Adipose tissue (tissue), 3 donors: ENCODE measurements around the gene KCNN1. TPM values are rescaled to one million over a fixed set of nuclear protein-coding genes. Genes with fewer than 3 reads are reported as not detected.
"Not testable (repeated sequence)": the region's sequence is repeated elsewhere in the genome, so short reads cannot be mapped to it uniquely, and the experiment has no call there.

Experiments used
- H3K27ac ChIP-seq: one replicate; pipeline ENCODE4 v1.5.1; 2013; ENCODE audit warnings: low read depth, low read length
- WGBS, 3 donors: extraction: QIAGEN DNeasy Blood & Tissue Kit; methylation state at CpG; one replicate each; pipeline ENCODE4 v1.1.7; 2013; 5-methylcytosine and 5-hydroxymethylcytosine counted together
- polyA plus RNA-seq, 3 donors: library from polyadenylated mRNA; stranded (reverse); fragments of 200-250 nt; gene quantifications; one replicate each; pipeline ENCODE4 v1.2.3, GENCODE V29; 2013
- donor health status: healthy with polysubstance abuse.
- donor health status: Bipolar disorder and iron deficiency.
- donor health status: healthy.

KCNN1 gene
- polyA plus RNA-seq, 3 donors: 0.06 to 0.34 TPM; not detected in 1

GRCh38 chr19:18009412-18010066 lies 42.6 kb downstream of the KCNN1 start:
- 87 to 92% (median 90%) methylated on average over 34 to 37 of the region's 37 CpGs for WGBS, 3 donors

DNA sequence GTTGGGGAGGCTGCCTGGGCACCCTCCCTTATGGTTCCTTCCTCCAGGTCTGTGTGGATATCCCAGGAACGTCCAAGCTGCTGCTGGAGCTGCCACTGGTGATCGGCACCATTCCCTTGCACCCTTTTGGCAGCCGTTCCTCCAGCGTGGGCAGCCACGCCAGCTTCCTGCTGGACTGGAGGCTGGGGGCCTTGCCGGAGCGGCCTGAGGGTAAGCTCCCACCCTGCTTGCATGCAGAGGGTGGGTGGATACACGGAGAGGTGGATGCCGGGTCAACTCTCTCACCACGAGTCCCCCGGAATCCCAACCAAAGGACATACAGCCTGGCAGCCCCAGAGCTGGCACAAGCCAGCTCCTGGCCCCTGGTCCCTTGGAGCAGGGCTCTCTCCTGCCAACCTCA lies 43.2 kb downstream of the KCNN1 start:
- 84 to 88% (median 85%) methylated on average over 11 of the region's 11 CpGs for WGBS, 3 donors
- no peak overlapping the region for H3K27ac ChIP-seq

More at GRCh38 chr19:18009412-18010066, 42.6 kb downstream of the KCNN1 start:
- no peak overlapping the region for H3K27ac ChIP-seq

DNA sequence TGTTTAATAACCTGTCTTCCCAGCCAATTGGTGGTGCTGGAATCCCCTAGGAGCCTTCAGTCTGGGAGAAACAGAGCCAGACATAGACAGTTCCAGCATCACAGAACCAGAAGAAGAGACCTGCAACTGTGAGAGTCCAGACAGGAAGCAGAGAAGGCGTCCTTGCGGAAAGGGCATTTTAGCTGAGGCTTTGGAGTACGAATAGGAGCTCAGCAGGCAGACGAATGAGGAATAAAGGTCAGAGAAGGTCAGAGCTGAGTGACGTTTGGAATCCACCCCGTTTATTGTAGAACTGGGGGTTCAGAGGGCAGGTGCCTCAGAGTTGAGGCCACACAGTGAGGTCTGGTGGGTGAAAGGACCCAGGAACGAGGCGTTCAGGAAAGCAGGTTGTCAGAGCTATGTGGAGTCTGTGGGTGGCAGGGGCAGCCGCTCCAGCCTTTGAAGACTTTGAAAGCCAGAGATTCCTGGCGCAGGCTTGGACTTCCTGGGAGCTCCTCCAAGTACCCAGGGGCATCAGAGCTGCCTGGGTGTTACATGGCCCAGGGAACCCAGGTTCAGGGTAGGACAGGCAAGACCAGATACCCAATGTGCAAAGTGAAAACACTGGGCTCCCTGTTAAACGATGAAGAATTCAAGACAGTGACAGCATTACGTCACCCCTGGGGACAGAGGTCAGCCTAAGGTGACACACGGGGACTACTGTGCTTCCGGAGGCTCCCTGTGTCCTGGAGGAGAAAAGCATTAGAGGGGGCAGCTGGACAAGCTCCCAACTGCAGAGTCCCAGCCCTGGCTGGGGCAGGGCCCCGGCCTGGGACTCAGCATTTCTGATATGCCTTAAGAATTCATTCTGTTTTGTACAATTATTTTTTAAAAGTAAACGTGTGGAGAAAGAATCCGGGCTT lies 46.6 kb downstream of the KCNN1 start:
- H3K27ac ChIP-seq: no peak overlapping the region
- 72 to 75% (median 74%) methylated on average over 17 of the region's 17 CpGs for WGBS, 3 donors

GRCh38 chr19:18014197-18014596 lies 47.3 kb downstream of the KCNN1 start:
- 83 to 90% (median 84%) methylated on average over 6 of the region's 6 CpGs for WGBS, 3 donors
- no peak overlapping the region for H3K27ac ChIP-seq

GRCh38 chr19:18016209-18016910 lies 49.5 kb downstream of the KCNN1 start:
- WGBS, 3 donors: 80 to 90% (median 85%) methylated on average over 14 of the region's 14 CpGs
- no peak overlapping the region for H3K27ac ChIP-seq

- WGBS, 3 donors: 53 to 73% (median 55%) methylated on average over 15 of the region's 15 CpGs
- H3K27ac ChIP-seq: no peak overlapping the region
Observed at GRCh38 chr19:18017275-18018083, 50.6 kb downstream of the KCNN1 start.

DNA sequence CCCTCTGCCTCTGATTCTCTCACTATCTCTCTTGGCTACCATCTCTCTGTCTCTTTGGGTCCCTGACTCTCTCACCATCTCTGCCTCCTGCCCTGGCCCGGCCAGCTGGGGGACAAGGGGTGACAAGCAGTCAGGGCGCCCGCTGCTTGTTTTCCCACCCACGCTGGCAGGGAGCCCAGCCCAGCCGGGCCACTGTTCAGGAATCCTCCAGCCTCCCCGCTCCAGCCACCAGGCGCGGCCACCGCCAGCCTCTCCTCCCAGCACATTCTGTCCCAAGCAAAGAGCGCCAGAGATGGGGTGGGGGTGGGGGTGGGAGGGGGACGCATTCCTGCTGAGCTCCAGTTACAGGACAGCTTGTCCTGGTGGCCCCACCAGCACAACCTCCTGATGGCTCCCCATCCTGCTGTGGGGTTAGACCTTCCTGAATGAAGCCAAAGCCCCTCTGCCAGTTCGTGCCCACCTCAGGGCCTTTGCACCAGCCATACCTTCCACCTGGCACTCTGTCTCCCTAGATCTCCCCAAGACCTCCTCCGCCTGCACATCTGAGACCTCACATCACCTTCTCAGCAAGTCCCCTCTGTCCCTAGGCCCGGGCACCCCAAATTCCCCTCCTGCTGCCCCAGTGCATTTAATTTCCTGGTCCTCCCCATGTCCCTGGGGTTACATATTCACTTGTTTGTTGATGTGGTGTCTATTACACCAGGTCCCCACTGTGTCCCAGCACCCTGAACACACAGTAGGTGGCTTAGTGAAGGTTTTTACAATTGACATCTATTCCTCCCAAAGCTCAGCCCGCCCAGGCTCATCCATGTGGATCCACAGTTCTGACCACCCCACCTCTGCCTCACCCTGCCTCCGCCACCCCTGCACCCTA lies 53.5 kb downstream of the KCNN1 start:
- WGBS, 3 donors: 29 to 39% (median 39%) methylated on average over 16 of the region's 16 CpGs
- H3K27ac ChIP-seq: peak overlapping the region; percentile 60

- 24 to 68% (median 27%) methylated on average over 21 of the region's 21 CpGs for WGBS, 3 donors
- peak overlapping the region; percentile 73 for H3K27ac ChIP-seq
Observed at GRCh38 chr19:18021121-18021755, 54.3 kb downstream of the KCNN1 start.

DNA sequence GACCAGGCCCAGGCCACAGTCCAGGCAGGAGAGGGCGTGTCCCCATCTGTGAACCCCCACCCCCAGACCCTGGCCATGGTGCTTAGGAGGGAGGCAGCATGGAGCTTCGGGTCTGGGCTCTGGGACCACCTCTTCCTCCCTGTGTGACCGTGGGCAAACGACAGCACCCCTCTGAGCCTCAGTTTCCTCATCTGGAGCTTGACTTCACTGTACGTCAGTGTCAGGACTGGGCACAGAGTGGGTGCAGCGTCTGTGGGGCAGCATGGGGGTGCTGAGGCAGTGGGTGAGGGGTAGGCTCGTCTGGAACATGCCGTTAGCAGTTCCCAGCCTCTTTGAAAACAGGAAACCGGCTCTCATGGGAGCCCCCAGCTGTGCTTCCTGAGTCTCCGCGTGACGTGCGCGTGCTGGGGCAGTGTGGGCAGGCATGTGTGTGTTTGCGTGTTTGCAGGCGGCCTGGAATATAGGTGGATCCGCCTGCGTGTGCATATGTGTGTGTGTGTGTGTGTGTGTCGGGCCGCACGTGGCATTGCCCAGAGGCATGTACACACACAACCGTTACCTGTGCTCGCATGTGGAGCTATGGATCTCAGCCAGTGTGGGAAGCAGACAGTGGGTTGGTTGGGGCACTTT lies 56.8 kb downstream of the KCNN1 start:
- 24 to 70% (median 34%) methylated on average over 21 to 23 of the region's 23 CpGs for WGBS, 3 donors
- H3K27ac ChIP-seq: peak overlapping the region; percentile 24

DNA sequence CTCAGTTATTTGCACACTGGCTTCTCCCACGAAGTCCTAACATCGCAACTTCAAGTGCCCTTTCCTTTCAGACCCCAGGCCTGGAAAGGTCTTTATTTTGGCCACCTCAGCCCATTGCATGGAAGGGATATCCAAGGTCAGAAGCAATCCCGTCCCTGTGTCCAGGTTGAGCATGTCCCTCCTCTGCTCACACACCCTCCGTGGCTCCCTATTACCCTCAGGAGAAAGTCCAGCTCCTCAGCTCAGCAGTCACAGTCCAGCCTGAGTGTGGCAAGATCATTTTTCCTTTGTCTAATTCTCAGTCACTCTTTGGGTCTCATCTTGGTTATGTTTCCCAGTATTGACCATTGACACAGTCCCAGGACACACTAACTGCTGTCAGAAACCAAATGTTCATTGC lies 60.2 kb downstream of the KCNN1 start:
- WGBS, 3 donors: 82 to 93% (median 90%) methylated on average over 4 of the region's 4 CpGs
- H3K27ac ChIP-seq: no peak overlapping the region

DNA sequence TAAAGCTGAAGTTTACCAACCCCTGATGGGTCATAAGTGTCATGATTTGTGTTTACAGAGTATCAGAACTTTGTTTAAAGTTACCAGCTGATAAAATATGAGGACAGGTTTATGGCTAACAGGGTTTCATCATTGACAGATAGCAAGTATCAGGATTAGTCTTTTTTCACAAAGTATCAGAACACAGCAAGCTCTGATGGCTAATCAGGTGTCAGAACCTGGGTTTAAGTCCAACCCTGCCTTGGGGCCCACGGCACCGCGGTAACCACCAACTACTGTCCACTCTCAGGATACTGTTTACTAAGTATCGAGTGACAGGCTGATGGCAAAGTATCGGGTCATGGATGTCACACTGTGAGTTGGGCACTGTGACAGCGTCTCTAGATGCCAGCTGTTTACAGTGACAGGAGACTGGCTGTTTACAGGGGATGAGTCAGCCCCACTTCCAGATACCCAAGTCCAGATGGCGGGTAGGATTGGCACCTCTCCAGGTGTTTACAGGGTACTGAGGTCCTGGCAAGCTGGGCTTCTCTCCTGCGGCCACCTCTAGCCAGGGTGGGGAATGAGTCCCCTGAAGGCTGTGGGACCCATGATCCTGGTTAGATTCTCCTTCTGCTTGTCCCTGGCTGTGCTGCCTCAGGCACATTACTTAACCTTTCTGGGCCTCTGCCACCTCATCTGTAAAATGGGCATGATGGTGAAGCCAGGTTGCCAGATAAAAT lies 62.9 kb downstream of the KCNN1 start:
- WGBS, 3 donors: 25 to 68% (median 64%) methylated on average over 8 of the region's 8 CpGs
- H3K27ac ChIP-seq: no peak overlapping the region

- H3K27ac ChIP-seq: not testable (repeated sequence)
- 58 to 80% (median 61%) methylated on average over 5 of the region's 5 CpGs for WGBS, 3 donors
Observed at GRCh38 chr19:18031401-18031800, 64.5 kb downstream of the KCNN1 start.

DNA sequence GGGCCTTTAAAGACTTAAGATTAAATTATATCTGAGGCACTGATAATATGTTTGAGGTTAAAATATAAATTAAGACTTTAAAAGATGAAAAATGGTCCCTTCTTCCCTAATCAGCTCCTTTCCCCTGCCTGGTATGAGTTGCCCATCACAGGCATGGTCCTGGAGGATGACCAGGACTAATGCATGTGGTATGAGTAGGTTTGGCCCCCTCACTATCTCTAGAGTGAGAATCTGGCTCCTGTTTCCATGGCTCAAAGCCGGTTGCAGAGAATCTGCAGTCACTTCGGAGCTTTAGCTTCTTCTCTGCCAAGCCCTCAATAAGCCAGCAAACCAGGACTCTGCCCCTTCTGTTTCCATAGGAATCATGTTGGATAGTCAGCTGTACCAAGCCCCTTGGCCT lies 65.2 kb downstream of the KCNN1 start:
- WGBS, 3 donors: 60 to 71% (median 67%) methylated on average over 2 of the region's 2 CpGs

GRCh38 chr19:18041054-18041453 lies 74.1 kb downstream of the KCNN1 start:
- WGBS, 3 donors: 87 to 100% (median 96%) methylated on average over 2 of the region's 2 CpGs
- H3K27ac ChIP-seq: no peak overlapping the region

More for the DNA sequence above, 65.2 kb downstream of the KCNN1 start:
- not testable (repeated sequence) for H3K27ac ChIP-seq

- 88 to 96% (median 92%) methylated on average over 3 of the region's 3 CpGs for WGBS, 3 donors
Observed at GRCh38 chr19:18043676-18044075, 76.8 kb downstream of the KCNN1 start.

GRCh38 chr19:18044825-18045304 lies 78.0 kb downstream of the KCNN1 start:
- H3K27ac ChIP-seq: no peak overlapping the region
- WGBS, 3 donors: 4 to 13% (median 10%) methylated on average over 9 to 12 of the region's 12 CpGs

More at GRCh38 chr19:18043676-18044075, 76.8 kb downstream of the KCNN1 start:
- H3K27ac ChIP-seq: no peak overlapping the region
